ENCODE data around the gene AKAP1. TPM values are rescaled to one million over a fixed set of nuclear protein-coding genes. Genes with fewer than 3 reads are reported as not detected.

Gene AKAP1
- total and polyA plus RNA-seq, 2 donors (not counting 1 experiment from before 2014, with no cell fraction given): 20.1 to 26.6 TPM

GRCh38 chr17:57084361-57084801, 665 bp upstream of the AKAP1 start:
- no peaks in the 10 kb centered on the region for H3K27me3 Mint-ChIP-seq
- peaks cover 14 to 16% of the 10 kb centered on the region in 2 donors for H3K4me1 ChIP-seq (ENCODE audit: control insufficient read depth in 2 of 2, insufficient read depth in 2 of 2, low read length in 2 of 2)
- peaks cover 37% of the 10 kb centered on the region for H3K79me2 ChIP-seq (ENCODE audit: control insufficient read depth, insufficient read depth, low read length)
- H3K36me3 ChIP-seq (replicated peaks in 1 of 2; ENCODE audit: control extremely low read depth in 1 of 2, control insufficient read depth in 1 of 2, extremely low read depth in 1 of 2, insufficient read depth in 2 of 2, low read length in 1 of 2): no peaks in the 10 kb centered on the region
- TF ChIP-seq CTCF (IDR thresholded peaks at IDR 0.05) (no peak), EZH2 (IDR thresholded peaks at IDR 0.05; ENCODE audit: borderline replicate concordance, insufficient read depth, low read depth, low read length, poor library complexity, severe bottlenecking) (no peak)
- intact Hi-C loops (cut with micrococcal nuclease): loop anchor here (2.0 kb wide), 4 partner anchors 172 to 998 kb away; partner anchors contain the start of genes DYNLL2 and SRSF1
- H2AFZ ChIP-seq (ENCODE audit: insufficient read depth, low read depth, low read length, poor library complexity, severe bottlenecking): peak overlapping the region; percentile 96
- H3K4me1 Mint-ChIP-seq: peaks cover 20% of the 10 kb centered on the region
- peaks cover 0 to 3% (median 0%) of the 10 kb centered on the region in 4 experiments for H3K27me3 ChIP-seq (replicated peaks in 1 of 4; ENCODE audit: control extremely low read depth in 1 of 4, control insufficient read depth in 3 of 4, insufficient read depth in 4 of 4, low read length in 3 of 4)
- H3K4me2 ChIP-seq (replicated peaks; ENCODE audit: low read depth, low read length, poor library complexity, severe bottlenecking): peak overlapping the region; percentile 92
- H4K20me1 ChIP-seq (ENCODE audit: control insufficient read depth, insufficient read depth, low read length, poor library complexity, severe bottlenecking): peaks cover 30% of the 10 kb centered on the region
- no peaks in the 10 kb centered on the region for H3K9me3 Mint-ChIP-seq (ENCODE audit: insufficient read depth)
- H3K4me3 ChIP-seq (ENCODE audit: control extremely low read depth in 1 of 5, extremely low read depth in 1 of 5, insufficient read depth in 1 of 5, low read depth in 2 of 5, low read length in 4 of 5): peak overlapping the region; percentile 71 to 95 (median 85)
- H3K4me3 Mint-ChIP-seq: peak overlapping the region; percentile 95
- CTCF ChIA-PET: no interaction called here
- ATAC-seq (ENCODE audit: low read depth) (no peak), DNase-seq (no peak)
- no peaks in the 10 kb centered on the region for H3K9me3 ChIP-seq (ENCODE audit: control extremely low read depth in 1 of 3, control insufficient read depth in 2 of 3, insufficient read depth in 1 of 3, low read length in 2 of 3)
- POLR2A ChIA-PET: interaction anchor here (1.3 to 2.0 kb wide), 3 partner anchors 106 to 923 kb away, joined by 4 to 8 read pairs (median 6); partner anchors contain the start of genes COIL and SCPEP1
- peak overlapping the region; percentile 91 for H3K27ac Mint-ChIP-seq
- WGBS (ENCODE audit: insufficient coverage): 0% methylated on average over 6 of the region's 7 CpGs
- peak overlapping the region; percentile 77 to 86 for H3K27ac ChIP-seq (ENCODE audit: low read length in 2 of 2)
- peak overlapping the region; percentile 90 for H3K9ac ChIP-seq (ENCODE audit: low read length)

- Histone ChIP-seq H3K4me3 (ENCODE audit: control extremely low read depth in 1 of 5, extremely low read depth in 1 of 5, insufficient read depth in 1 of 5, low read depth in 2 of 5, low read length in 4 of 5) (peak overlapping the region; percentile 8 to 95 (median 77)), H3K79me2 (ENCODE audit: control insufficient read depth, insufficient read depth, low read length) (peaks cover 49% of the 10 kb centered on the region), H3K36me3 (replicated peaks in 1 of 2; ENCODE audit: control extremely low read depth in 1 of 2, control insufficient read depth in 1 of 2, extremely low read depth in 1 of 2, insufficient read depth in 2 of 2, low read length in 1 of 2) (no peaks in the 10 kb centered on the region), H3K9ac (ENCODE audit: low read length) (peak overlapping the region; percentile 83), H3K27me3 (replicated peaks in 1 of 4; ENCODE audit: control extremely low read depth in 1 of 4, control insufficient read depth in 3 of 4, insufficient read depth in 4 of 4, low read length in 3 of 4) (peaks cover 0 to 3% (median 0%) of the 10 kb centered on the region in 4 experiments), H3K27ac (ENCODE audit: low read length in 2 of 2) (peak overlapping the region; percentile 42 to 69), H3K4me2 (replicated peaks; ENCODE audit: low read depth, low read length, poor library complexity, severe bottlenecking) (peak overlapping the region; percentile 92), H2AFZ (ENCODE audit: insufficient read depth, low read depth, low read length, poor library complexity, severe bottlenecking) (peak overlapping the region; percentile 96), H3K9me3 (ENCODE audit: control extremely low read depth in 1 of 3, control insufficient read depth in 2 of 3, insufficient read depth in 1 of 3, low read length in 2 of 3) (no peaks in the 10 kb centered on the region), H3K4me1 (ENCODE audit: control insufficient read depth in 2 of 2, insufficient read depth in 2 of 2, low read length in 2 of 2) (peaks cover 14 to 16% of the 10 kb centered on the region in 2 donors), H4K20me1 (ENCODE audit: control insufficient read depth, insufficient read depth, low read length, poor library complexity, severe bottlenecking) (peaks cover 30% of the 10 kb centered on the region)
- ATAC-seq (ENCODE audit: low read depth) (peak; percentile 40), DNase-seq (no peak)
- H3K9me3 Mint-ChIP-seq (ENCODE audit: insufficient read depth): no peaks in the 10 kb centered on the region
- H3K4me1 Mint-ChIP-seq: peaks cover 20% of the 10 kb centered on the region
- TF ChIP-seq CTCF (IDR thresholded peaks at IDR 0.05) (no peak), EZH2 (IDR thresholded peaks at IDR 0.05; ENCODE audit: borderline replicate concordance, insufficient read depth, low read depth, low read length, poor library complexity, severe bottlenecking) (no peak)
- H3K27me3 Mint-ChIP-seq: no peaks in the 10 kb centered on the region
- ChIA-PET POLR2A (interaction anchor here (0.6 to 2.0 kb wide), 4 partner anchors 107 to 922 kb away, joined by 3 to 8 read pairs (median 5); partner anchors contain the start of genes COIL, MSI2 and SCPEP1), CTCF (interaction anchor here (1.0 to 1.6 kb wide), 3 partner anchors 40 to 107 kb away, joined by 3 to 4 read pairs (median 4); partner anchors contain the start of gene SCPEP1)
- peak overlapping the region; percentile 62 for H3K27ac Mint-ChIP-seq
- WGBS (ENCODE audit: insufficient coverage): under 1% methylated on average over 75 of the region's 75 CpGs
- H3K4me3 Mint-ChIP-seq: peak overlapping the region; percentile 92
- intact Hi-C loops (cut with micrococcal nuclease): loop anchor here (1.0 to 5.0 kb wide), 6 partner anchors 80 to 997 kb away; partner anchors contain the start of genes COIL, DYNLL2 and SRSF1
These were observed 512 bp downstream of the AKAP1 start for GRCh38 chr17:57085448-57086068.

Data from B cell (primary cell).